Measurements from ENCODE around the gene TNNT1.
A peak's percentile ranks its signal among the peaks of the same experiment; 100 is the strongest.

TNNT1 gene

DNA sequence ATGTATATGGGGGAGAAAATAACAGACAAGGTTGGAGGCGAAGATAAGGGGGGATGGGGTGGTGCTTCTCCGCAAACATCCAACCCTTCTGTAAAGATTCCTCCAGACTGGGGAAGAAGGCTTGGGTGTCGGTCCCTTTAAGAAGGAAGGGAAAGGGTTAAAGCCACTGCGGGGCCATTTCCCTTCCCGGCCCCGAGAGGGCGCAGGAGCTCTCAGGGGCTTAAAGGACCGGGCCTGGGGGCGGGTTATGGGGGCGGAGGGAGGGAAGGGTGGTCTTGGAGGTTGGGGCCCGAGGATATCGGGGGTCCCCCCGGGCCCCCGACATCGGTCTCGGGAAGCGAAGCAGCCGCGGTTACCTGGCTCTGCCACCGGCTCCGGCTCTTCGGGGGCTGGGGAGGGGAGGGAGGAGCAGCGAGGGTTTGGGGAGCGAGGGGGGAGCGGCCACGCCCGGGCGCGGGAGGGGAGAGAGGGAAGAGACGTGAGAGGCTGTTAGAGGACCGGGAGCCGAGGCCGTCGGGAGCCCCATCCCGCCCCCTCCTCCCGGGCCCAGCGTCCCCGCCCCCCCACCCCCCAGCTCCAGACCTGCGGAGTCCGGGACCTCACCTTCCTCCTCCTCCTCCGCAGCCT, 2.8 kb downstream of the TNNT1 start (continued):
- TF ChIP-seq REST (tag by site-specific recombination; IDR thresholded peaks at IDR 0.05): no peak
- TF ChIP-seq ZNF335 (tag by site-specific recombination; conservative IDR thresholded peaks at IDR 0.05): peak; percentile 37
- no peak for TF ChIP-seq ZNF174 (tag by site-specific recombination; IDR thresholded peaks at IDR 0.05)
- TF ChIP-seq ZXDB (tag by site-specific recombination; IDR thresholded peaks at IDR 0.05): peak; percentile 20; the same call in 1 of the 2 replicates
- no peak for TF ChIP-seq ZSCAN23 (tag by site-specific recombination; IDR thresholded peaks at IDR 0.05)
- TF ChIP-seq, protein P1, sequence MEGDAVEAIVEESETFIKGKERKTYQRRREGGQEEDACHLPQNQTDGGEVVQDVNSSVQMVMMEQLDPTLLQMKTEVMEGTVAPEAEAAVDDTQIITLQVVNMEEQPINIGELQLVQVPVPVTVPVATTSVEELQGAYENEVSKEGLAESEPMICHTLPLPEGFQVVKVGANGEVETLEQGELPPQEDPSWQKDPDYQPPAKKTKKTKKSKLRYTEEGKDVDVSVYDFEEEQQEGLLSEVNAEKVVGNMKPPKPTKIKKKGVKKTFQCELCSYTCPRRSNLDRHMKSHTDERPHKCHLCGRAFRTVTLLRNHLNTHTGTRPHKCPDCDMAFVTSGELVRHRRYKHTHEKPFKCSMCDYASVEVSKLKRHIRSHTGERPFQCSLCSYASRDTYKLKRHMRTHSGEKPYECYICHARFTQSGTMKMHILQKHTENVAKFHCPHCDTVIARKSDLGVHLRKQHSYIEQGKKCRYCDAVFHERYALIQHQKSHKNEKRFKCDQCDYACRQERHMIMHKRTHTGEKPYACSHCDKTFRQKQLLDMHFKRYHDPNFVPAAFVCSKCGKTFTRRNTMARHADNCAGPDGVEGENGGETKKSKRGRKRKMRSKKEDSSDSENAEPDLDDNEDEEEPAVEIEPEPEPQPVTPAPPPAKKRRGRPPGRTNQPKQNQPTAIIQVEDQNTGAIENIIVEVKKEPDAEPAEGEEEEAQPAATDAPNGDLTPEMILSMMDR (tag by site-specific recombination; IDR thresholded peaks at IDR 0.05): peak; percentile 61; the same call in 1 of the 2 replicates
- TF ChIP-seq, protein P2, sequence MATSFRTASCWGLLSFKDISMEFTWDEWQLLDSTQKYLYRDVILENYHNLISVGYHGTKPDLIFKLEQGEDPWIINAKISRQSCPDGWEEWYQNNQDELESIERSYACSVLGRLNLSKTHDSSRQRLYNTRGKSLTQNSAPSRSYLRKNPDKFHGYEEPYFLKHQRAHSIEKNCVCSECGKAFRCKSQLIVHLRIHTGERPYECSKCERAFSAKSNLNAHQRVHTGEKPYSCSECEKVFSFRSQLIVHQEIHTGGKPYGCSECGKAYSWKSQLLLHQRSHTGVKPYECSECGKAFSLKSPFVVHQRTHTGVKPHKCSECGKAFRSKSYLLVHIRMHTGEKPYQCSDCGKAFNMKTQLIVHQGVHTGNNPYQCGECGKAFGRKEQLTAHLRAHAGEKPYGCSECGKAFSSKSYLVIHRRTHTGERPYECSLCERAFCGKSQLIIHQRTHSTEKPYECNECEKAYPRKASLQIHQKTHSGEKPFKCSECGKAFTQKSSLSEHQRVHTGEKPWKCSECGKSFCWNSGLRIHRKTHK (tag by site-specific recombination; IDR thresholded peaks at IDR 0.05): no peak
- TF ChIP-seq ZNF660 (tag by site-specific recombination; IDR thresholded peaks at IDR 0.05): 0 out of 2 replicates have a peak, but pooled peaks have one; percentile 49
- TF ChIP-seq, protein P3, sequence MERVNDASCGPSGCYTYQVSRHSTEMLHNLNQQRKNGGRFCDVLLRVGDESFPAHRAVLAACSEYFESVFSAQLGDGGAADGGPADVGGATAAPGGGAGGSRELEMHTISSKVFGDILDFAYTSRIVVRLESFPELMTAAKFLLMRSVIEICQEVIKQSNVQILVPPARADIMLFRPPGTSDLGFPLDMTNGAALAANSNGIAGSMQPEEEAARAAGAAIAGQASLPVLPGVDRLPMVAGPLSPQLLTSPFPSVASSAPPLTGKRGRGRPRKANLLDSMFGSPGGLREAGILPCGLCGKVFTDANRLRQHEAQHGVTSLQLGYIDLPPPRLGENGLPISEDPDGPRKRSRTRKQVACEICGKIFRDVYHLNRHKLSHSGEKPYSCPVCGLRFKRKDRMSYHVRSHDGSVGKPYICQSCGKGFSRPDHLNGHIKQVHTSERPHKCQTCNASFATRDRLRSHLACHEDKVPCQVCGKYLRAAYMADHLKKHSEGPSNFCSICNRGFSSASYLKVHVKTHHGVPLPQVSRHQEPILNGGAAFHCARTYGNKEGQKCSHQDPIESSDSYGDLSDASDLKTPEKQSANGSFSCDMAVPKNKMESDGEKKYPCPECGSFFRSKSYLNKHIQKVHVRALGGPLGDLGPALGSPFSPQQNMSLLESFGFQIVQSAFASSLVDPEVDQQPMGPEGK (tag by site-specific recombination; IDR thresholded peaks at IDR 0.05): peak; percentile 92
- TF ChIP-seq, protein P4, sequence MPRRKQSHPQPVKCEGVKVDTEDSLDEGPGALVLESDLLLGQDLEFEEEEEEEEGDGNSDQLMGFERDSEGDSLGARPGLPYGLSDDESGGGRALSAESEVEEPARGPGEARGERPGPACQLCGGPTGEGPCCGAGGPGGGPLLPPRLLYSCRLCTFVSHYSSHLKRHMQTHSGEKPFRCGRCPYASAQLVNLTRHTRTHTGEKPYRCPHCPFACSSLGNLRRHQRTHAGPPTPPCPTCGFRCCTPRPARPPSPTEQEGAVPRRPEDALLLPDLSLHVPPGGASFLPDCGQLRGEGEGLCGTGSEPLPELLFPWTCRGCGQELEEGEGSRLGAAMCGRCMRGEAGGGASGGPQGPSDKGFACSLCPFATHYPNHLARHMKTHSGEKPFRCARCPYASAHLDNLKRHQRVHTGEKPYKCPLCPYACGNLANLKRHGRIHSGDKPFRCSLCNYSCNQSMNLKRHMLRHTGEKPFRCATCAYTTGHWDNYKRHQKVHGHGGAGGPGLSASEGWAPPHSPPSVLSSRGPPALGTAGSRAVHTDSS (tag by site-specific recombination; IDR thresholded peaks at IDR 0.05): peak; percentile 29; the same call in 1 of the 2 replicates
- TF ChIP-seq ZSCAN30 (tag by site-specific recombination; IDR thresholded peaks at IDR 0.05): 0 out of 2 replicates have a peak, but pooled peaks have one; percentile 43
- TF ChIP-seq, protein P5, sequence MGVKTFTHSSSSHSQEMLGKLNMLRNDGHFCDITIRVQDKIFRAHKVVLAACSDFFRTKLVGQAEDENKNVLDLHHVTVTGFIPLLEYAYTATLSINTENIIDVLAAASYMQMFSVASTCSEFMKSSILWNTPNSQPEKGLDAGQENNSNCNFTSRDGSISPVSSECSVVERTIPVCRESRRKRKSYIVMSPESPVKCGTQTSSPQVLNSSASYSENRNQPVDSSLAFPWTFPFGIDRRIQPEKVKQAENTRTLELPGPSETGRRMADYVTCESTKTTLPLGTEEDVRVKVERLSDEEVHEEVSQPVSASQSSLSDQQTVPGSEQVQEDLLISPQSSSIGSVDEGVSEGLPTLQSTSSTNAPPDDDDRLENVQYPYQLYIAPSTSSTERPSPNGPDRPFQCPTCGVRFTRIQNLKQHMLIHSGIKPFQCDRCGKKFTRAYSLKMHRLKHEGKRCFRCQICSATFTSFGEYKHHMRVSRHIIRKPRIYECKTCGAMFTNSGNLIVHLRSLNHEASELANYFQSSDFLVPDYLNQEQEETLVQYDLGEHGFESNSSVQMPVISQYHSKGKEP (tag by site-specific recombination; IDR thresholded peaks at IDR 0.05): no peak

- no peaks in the 10 kb centered on the region for H3K9me3 ChIP-seq (ENCODE audit: control insufficient read depth, insufficient read depth, low read depth, low read length)
- no peak overlapping the region for H3K4me3 ChIP-seq (ENCODE audit: low read depth, low read length)
- H3K36me3 ChIP-seq (ENCODE audit: control insufficient read depth in 2 of 2, insufficient read depth in 1 of 2, low read length in 2 of 2): no peaks in the 10 kb centered on the region
- no peaks in the 10 kb centered on the region for H3K4me1 ChIP-seq (ENCODE audit: control insufficient read depth, insufficient read depth, low read length)
- H3K27ac ChIP-seq (ENCODE audit: extremely low read depth, low read depth, low read length): no peak overlapping the region
- ChIA-PET POLR2A (interaction anchor here (0.6 to 1.5 kb wide), 3 partner anchors 11 to 27 kb away, joined by 3 read pairs; no protein-coding TSS in a partner anchor), CTCF (interaction anchor here (0.7 to 6.4 kb wide), 4 partner anchors 14 to 42 kb away, joined by 4 to 107 read pairs (median 28); partner anchors contain the start of gene TNNI3)
- TF ChIP-seq ZBTB49 (tag by site-specific recombination; IDR thresholded peaks at IDR 0.05; ENCODE audit: low read depth): no peak
- TF ChIP-seq SP3 (tag by site-specific recombination; IDR thresholded peaks at IDR 0.05): peak; percentile 39
- TF ChIP-seq, protein P6, sequence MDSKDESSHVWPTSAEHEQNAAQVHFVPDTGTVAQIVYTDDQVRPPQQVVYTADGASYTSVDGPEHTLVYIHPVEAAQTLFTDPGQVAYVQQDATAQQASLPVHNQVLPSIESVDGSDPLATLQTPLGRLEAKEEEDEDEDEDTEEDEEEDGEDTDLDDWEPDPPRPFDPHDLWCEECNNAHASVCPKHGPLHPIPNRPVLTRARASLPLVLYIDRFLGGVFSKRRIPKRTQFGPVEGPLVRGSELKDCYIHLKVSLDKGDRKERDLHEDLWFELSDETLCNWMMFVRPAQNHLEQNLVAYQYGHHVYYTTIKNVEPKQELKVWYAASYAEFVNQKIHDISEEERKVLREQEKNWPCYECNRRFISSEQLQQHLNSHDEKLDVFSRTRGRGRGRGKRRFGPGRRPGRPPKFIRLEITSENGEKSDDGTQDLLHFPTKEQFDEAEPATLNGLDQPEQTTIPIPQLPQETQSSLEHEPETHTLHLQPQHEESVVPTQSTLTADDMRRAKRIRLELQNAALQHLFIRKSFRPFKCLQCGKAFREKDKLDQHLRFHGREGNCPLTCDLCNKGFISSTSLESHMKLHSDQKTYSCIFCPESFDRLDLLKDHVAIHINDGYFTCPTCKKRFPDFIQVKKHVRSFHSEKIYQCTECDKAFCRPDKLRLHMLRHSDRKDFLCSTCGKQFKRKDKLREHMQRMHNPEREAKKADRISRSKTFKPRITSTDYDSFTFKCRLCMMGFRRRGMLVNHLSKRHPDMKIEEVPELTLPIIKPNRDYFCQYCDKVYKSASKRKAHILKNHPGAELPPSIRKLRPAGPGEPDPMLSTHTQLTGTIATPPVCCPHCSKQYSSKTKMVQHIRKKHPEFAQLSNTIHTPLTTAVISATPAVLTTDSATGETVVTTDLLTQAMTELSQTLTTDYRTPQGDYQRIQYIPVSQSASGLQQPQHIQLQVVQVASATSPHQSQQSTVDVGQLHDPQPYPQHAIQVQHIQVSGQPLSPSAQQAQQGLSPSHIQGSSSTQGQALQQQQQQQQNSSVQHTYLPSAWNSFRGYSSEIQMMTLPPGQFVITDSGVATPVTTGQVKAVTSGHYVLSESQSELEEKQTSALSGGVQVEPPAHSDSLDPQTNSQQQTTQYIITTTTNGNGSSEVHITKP (tag by site-specific recombination; IDR thresholded peaks at IDR 0.05): 0 out of 2 replicates have a peak, but pooled peaks have one; percentile 12
Measured at GRCh38 chr19:55145232-55145631, 3.8 kb downstream of the TNNT1 start.
